ENCODE results near the gene BMP7. TPM values are rescaled to one million over a fixed set of nuclear protein-coding genes. Genes with fewer than 3 reads are reported as not detected.

BMP7 gene
- total and polyA plus RNA-seq, 10 donors = 0.26 to 1.5 (median 0.75) TPM; not detected in 1

DNA sequence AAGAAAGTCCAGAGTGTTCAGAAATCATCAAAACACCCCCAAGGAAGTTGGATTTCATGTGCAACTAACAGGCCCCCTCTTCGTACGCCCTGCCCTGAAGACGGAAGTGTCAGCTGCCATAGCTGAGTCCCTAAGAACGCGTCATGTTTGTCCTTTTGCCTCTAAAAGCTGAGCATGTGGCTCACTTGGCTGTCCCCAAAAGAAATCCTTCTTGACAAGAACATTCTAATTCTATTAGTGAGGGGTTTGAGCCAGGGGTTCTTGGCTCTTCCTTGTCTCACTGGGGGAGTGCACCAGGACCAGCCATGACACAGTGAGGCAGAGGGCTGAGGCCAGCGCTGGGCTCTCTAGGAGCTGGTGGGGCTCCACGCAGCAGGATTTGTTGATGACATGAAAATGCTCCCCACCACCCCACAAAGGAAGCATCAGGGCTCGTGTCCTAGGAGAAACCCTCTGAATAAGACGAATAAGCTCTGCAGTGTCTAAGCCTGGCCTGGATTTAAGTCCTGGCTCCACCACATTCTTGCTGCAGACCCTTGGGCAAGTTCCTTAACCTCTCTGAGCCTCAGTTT lies 43.2 kb upstream of the BMP7 start:
- H3K4me3 ChIP-seq = no peak overlapping the region

DNA sequence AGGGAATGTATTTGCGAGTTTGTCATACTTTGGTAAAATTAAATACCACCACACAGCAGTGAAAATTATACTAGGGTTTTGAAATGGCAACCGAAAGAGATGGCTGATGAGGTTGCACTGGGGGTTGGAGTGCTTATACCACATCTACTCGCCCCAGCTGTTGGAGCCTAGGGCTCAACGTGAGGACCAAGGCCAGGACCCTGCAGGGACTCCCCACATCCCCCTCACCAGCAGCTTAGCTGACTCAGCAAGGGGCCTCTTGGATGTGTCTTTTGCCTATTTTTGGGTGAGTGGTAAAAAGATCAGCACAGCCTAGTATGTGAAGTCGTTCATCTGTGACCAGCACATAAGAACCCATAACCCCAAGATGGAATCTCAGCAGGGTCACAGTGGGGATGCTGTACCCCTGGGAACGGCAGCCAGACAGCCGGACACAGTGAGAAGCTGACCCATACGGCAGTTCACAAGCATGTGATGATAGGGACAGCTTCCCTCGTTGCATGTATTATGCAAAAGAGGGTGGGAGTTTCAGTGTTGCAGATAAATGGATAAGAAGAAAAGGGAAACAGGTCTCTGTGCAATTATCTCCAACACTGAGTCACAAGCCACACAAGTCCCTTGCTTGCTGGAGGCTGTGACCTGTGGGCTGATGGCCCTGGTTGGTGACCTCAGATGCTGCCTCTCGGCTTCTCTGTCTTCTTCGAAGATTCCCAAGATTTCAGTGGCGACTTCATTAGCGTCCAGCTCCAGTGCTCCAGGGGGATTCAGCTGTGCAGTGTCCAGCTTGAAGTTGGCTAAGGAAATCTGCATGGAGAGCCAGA lies 42.2 kb upstream of the BMP7 start:
- TF ChIP-seq POLR2AphosphoS5 (IDR thresholded peaks at IDR 0.05) (no peak), POLR2A (IDR thresholded peaks at IDR 0.05) (no peak)
- TF ChIP-seq, protein P1, sequence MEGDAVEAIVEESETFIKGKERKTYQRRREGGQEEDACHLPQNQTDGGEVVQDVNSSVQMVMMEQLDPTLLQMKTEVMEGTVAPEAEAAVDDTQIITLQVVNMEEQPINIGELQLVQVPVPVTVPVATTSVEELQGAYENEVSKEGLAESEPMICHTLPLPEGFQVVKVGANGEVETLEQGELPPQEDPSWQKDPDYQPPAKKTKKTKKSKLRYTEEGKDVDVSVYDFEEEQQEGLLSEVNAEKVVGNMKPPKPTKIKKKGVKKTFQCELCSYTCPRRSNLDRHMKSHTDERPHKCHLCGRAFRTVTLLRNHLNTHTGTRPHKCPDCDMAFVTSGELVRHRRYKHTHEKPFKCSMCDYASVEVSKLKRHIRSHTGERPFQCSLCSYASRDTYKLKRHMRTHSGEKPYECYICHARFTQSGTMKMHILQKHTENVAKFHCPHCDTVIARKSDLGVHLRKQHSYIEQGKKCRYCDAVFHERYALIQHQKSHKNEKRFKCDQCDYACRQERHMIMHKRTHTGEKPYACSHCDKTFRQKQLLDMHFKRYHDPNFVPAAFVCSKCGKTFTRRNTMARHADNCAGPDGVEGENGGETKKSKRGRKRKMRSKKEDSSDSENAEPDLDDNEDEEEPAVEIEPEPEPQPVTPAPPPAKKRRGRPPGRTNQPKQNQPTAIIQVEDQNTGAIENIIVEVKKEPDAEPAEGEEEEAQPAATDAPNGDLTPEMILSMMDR (IDR thresholded peaks at IDR 0.05 in 8 of 11, conservative IDR thresholded peaks at IDR 0.05 in 3 of 11) = no peak
- Histone ChIP-seq H3K4me3 (no peak overlapping the region), H3K4me1 (no peaks in the 10 kb centered on the region), H3K9me3 (no peaks in the 10 kb centered on the region), H3K27me3 (replicated peaks in 1 of 7) (peaks cover 0 to 57% (median 0%) of the 10 kb centered on the region in 7 donors), H3K36me3 (no peaks in the 10 kb centered on the region), H3K27ac (no peak overlapping the region)
- intact Hi-C loops (cut with DNase I; ENCODE audit: low total_unique reads) = no loop called here
- WGBS, 5 donors = 56 to 73% (median 64%) methylated on average over 12 to 13 of the region's 13 CpGs
- DNase-seq = peak; percentile 15

More for the DNA sequence above, 43.2 kb upstream of the BMP7 start:
- peak; percentile 40 for DNase-seq
- H3K4me1 ChIP-seq = no peaks in the 10 kb centered on the region
- H3K36me3 ChIP-seq = no peaks in the 10 kb centered on the region
- no peak overlapping the region for H3K27ac ChIP-seq
- WGBS, 5 donors = 63 to 81% (median 71%) methylated on average over 7 to 9 of the region's 9 CpGs
- intact Hi-C loops (cut with DNase I; ENCODE audit: low total_unique reads) = no loop called here
- peaks cover 0 to 62% (median 0%) of the 10 kb centered on the region in 7 donors for H3K27me3 ChIP-seq (replicated peaks in 1 of 7)
- no peaks in the 10 kb centered on the region for H3K9me3 ChIP-seq
- TF ChIP-seq POLR2AphosphoS5 (IDR thresholded peaks at IDR 0.05) = no peak
- TF ChIP-seq POLR2A (IDR thresholded peaks at IDR 0.05) = no peak
- TF ChIP-seq, protein P1 (IDR thresholded peaks at IDR 0.05 in 8 of 11, conservative IDR thresholded peaks at IDR 0.05 in 3 of 11) = no peak

DNA sequence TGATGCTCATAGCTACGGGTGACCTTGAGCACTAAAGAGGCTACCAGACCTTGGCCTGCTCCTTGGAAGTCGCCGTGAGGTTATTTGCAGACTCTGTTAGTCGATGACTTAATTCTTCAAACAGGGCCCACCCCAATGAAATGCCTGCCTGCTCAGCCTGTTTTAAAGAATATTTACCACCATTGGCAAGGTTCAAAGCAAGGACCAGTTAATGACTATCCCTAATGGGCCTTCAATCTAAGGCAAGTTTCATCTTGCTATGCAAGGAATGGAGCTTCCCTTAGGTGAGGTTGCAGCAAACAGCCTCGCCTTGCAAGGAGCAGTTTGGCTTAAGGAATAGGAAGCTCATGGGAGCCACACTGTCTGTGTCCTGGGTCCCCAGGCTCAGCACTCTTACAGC lies 40.3 kb upstream of the BMP7 start:
- Histone ChIP-seq H3K9me3 (no peaks in the 10 kb centered on the region), H3K4me3 (no peak overlapping the region), H3K27me3 (replicated peaks in 1 of 7) (peaks cover 0 to 61% (median 0%) of the 10 kb centered on the region in 7 donors), H3K27ac (no peak overlapping the region), H3K4me1 (no peaks in the 10 kb centered on the region), H3K36me3 (no peaks in the 10 kb centered on the region)
- WGBS, 5 donors = 83 to 88% (median 84%) methylated on average over 5 of the region's 5 CpGs
- no peak for TF ChIP-seq POLR2AphosphoS5 (IDR thresholded peaks at IDR 0.05)
- TF ChIP-seq, protein P1 (IDR thresholded peaks at IDR 0.05 in 8 of 11, conservative IDR thresholded peaks at IDR 0.05 in 3 of 11) = no peak
- TF ChIP-seq POLR2A (IDR thresholded peaks at IDR 0.05) = no peak
- peak; percentile 2 for DNase-seq
- intact Hi-C loops (cut with DNase I; ENCODE audit: low total_unique reads) = no loop called here

DNA sequence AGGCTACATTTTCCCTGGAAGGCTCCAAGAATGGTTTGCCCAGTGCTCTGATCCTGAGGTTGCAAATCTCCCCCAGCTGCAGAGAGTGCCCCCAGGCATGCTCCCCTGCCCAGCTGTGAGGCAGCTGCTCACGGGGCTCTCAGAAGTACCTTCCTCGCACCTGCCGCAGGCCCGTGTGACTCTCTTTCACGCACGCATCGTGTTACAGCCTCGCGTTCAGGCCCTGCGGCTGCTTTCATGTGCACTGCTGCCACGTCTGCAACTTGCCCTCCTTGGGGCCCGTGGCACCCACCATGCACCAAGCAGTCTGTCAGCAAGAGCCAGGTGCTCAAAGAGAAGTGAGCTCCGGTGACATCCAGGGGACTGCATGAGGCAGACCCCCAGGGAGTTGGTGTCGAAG lies 34.6 kb upstream of the BMP7 start:
- Histone ChIP-seq H3K27me3 (replicated peaks in 1 of 7) (peaks cover 0 to 18% (median 0%) of the 10 kb centered on the region in 7 donors), H3K27ac (no peak overlapping the region), H3K36me3 (no peaks in the 10 kb centered on the region), H3K4me3 (no peak overlapping the region), H3K4me1 (no peaks in the 10 kb centered on the region), H3K9me3 (no peaks in the 10 kb centered on the region)
- intact Hi-C loops (cut with DNase I; ENCODE audit: low total_unique reads) = no loop called here
- 67 to 74% (median 72%) methylated on average over 14 of the region's 14 CpGs for WGBS, 5 donors
- no peak for DNase-seq
- TF ChIP-seq POLR2A (IDR thresholded peaks at IDR 0.05) = no peak
- no peak for TF ChIP-seq POLR2AphosphoS5 (IDR thresholded peaks at IDR 0.05)
- TF ChIP-seq, protein P1 (IDR thresholded peaks at IDR 0.05 in 8 of 11, conservative IDR thresholded peaks at IDR 0.05 in 3 of 11) = no peak

All from spleen (tissue), 11 donors.